HG03342 (cell line): Measurements from ENCODE around the gene DEPP1.

Experiments
- ATAC-seq: cut with Tn5 transposase; IDR thresholded peaks from one replicate; pipeline ENCODE4 v1.9.1; 2021; ENCODE audit warnings: mild to moderate bottlenecking, moderate library complexity; ENCODE audit not compliant: unreplicated experiment

The DEPP1 gene

DNA sequence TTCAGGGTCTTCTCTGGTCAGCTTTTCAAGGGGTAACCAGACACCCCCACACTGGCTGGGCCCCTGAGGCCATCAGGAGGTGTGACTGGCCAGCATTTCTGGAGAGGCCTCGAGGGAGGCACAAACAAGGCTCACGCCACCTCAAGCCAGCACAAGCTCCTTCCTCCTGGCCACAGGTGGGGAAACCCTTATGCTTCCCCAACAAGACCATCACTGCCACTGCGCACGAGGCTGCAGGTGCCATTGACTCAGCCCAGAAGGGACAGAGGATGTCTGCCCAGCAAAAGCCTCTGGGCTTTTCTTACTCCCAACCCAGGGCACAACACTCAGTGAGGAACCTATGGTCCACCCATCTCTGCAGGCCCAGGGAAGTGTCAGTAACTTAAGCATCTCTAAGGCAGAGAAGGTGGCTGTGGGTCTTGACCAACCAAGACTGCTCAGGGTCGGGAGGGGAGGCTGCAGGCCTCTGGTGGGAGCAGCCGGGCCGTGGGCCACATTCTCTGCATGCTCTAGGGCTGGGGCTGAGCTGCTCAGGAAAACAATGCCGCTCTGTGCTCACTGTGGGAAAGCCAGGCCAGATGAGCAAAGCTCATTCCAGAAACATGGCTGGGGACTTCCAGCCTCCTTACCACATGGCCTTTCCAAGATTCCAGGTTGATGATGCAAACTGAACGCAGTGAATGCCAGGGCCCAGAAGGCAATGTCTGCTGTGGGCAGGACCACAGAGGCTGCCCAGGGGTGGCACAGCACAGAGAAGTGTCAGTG, 43.2 kb downstream of the DEPP1 start:
- ATAC-seq, result no peak

DNA sequence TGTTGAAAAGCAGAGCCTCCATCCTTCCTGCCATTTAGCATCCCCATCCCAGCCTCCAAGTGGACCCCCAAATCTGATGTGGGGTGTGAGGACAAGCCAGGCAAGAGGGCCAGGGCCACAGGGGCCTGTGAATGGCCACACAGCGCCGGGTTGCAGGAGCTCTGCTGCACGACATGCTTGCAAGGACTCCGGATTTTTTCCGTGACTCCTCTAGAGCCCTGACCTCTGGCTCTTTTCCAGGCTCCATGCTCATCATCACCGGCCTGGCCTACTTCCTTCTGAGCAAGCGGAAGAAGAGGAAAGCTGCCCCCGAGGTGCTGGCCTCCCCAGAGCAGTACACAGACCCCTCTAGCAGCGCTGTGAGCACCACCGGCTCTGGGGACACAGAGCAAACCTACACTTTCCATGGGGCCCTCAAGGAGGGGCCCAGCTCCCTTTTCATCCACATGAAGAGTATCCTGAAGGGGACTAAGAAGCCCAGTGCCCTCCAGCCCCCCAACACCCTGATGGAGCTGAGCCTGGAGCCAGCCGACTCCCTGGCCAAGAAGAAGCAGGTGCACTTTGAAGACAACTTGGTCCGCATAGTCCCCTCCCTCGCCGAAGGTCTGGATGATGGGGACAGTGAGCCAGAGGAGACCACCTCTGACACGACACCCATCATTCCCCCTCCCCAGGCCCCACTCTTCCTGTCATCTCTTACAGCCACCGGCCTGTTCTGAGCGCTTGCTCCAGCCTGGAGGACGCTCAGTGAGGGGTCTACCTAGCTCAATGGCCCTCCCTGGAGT, 44.0 kb downstream of the DEPP1 start:
- no peak for ATAC-seq

GRCh38 chr10:44933451-44934321, 44.9 kb downstream of the DEPP1 start:
- ATAC-seq, result no peak

DNA sequence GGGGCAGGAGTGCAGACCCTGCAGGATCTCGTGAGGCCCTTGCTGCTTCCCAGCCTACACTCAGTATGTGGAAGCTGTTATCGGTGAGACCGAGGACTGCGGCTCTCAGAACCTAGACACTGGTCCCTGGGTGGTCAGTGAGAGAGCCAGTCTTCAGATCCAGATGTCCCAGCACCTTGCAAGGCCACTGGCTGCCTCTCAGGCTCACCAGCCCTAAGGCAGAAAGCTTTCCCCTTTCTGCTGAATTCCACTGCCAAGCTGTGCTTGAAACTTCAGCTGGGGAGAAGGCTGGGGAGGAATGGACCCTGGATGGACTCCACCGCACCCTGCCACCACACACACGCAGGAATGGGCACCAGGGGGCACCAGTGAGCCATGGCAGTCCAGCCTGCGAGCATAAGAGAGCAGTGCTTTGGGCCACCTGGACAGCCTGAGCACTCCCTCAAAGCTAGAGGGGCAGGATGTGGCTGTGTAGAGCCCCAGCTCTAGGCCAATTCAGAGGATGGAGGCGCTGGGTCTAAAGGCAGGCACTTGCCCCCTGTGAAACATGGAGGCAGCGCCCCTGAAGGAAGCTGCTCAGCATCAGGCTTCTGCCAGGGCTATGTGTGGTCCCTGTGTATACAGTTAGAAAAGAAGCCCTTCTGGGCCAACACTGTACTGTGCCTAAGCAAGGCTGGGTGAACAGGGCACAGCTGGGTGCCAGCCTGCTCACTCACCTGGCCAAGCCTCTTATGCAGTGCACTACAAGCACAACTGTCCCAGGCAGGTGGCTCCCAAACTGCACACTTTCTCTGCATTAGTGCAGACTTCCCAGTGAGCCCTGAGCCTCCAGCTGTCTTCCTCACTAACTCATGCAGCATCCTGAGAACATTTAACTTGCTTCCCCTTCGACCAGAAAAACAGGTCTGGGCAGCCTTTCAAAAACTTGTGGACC, 45.8 kb downstream of the DEPP1 start:
- peak; percentile 94 for ATAC-seq

DNA sequence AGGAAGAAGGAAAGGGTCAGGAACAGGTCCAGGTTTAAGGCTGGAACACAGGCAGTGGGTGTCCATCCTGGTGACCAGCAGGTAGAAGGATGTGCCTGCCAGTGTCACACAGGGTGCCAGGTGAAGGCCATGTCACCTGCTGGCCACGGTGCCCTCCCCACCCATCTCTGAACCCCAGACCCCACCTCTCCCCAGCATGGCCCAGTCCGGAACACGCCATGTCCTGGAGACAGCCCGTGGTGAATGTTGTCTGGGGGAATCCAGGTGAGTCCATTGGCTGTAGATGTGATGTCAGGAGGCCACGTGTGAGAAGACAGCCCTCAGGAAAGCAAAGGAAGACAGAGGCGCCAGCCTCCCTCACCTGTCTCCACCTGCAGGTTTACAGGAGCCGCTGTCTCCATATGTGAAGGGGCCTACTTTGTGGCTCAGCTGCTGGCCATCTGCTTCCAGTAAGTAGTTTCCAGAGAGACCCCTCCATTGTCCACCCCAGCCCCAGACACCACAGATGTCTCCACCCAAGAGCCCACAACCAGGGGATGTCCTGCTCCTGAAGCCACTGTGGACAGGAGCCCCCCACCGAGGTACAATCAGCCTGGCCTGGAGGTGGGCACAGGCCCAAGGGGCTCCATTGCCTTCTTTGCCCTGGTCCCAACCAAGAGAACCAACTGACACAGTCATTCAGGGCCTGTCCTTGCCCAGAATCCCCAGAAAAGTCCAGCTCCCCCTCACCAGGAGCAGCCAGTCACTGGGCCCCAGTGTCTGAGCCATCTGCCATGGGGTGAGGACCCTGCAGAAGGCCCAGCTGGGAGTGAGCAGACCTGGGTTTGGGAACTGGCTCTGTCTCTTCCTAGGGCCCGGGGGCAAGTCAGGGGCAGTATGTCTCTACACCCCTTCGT, 46.7 kb downstream of the DEPP1 start:
- no peak for ATAC-seq

- no peak for ATAC-seq
Observed at GRCh38 chr10:44930904-44931620, 47.5 kb downstream of the DEPP1 start.

DNA sequence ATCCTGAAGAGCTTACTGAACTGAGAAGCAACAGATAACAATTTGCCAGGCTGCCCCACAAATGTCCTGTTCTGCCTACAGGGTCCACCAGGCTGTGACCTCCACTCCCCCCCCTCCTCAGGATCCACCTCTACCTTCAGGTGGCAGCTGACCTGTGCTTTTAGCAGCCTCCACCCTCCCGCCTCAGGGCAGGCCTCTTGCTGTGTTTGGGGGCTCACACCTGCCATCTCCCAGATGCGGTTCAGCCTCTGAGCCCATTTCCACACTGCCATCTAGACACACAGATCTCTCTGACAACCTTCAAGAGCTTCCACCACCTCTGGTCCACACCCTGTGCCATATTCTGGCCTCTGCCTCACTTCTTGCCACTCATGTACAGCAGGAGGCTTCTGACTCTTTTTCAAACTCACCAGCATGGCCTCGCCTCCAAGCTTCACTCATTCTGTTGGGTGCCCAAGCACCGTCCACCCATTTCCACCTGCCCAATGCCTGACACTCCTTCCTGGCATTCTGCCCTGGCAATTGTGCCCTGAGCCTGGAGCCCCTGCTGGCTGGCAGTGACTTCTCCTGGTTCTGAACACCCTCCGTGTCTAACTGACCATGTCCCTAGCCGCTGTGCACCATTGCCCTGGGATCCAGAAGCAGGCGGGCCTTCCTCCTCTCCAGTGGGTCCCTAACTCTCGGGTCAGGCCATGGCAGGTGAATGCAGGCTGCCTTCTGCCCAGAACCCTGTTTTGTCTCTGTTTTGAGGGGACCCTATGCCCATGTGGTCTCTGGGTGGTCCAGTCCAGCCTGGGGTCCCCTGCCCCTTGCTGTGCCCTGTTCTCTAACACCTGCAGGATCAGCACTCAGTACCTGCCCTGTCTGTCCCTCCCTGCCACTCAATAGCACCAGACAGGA, 49.0 kb downstream of the DEPP1 start:
- no peak for ATAC-seq

- no peak for ATAC-seq
Observed at GRCh38 chr10:44928462-44928861, 50.1 kb downstream of the DEPP1 start.

DNA sequence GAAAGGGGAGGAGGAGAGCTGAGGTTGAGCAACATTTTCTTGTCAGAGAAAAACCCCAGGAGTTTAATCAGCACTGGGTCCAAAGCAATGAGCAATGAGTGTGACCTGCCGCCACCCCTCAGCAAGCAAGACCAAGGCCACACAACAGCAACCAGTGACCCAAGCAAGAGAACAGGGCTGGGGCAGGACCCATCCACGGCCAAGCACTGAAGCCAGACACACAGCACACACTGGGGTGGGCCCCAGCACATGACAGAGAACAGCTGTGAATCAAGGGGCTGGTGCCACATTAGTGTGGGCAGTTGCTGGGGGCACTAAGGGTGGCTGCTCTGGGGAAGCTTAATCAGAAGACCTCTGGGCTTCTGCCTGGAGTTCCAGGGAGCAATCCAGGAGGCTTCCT, 51.3 kb downstream of the DEPP1 start:
- no peak for ATAC-seq

- no peak for ATAC-seq
Observed at GRCh38 chr10:44926751-44927351, 51.8 kb downstream of the DEPP1 start.
